HepG2 (cell line): ENCODE data around the gene NEURL4. TPM values are rescaled to one million over a fixed set of nuclear protein-coding genes. Genes with fewer than 3 reads are reported as not detected.
A peak's percentile ranks its signal among the peaks of the same experiment; 100 is the strongest.

Experiments used
- ARNT2 ChIP-seq: sonication (generic); formaldehyde crosslinking; IDR thresholded peaks from 2 replicates; pipeline ENCODE4 v1.8.0; 2022; ENCODE audit warnings: mild to moderate bottlenecking, low read depth, missing genetic modification reagents, moderate library complexity
- ATF2 ChIP-seq: sonication (generic); formaldehyde crosslinking; IDR thresholded peaks from 2 replicates; pipeline ENCODE4 v1.4.0; 2020; ENCODE audit warnings: missing genetic modification reagents
- HDAC1 ChIP-seq: sonication (generic); formaldehyde crosslinking; IDR thresholded peaks from 2 replicates; pipeline ENCODE4 v1.5.1; 2020; ENCODE audit warnings: mild to moderate bottlenecking, missing genetic modification reagents
- HOXA7 ChIP-seq: sonication (generic); formaldehyde crosslinking; IDR thresholded peaks from 2 replicates; pipeline ENCODE4 v1.8.1; 2022; ENCODE audit warnings: mild to moderate bottlenecking, missing genetic modification reagents, moderate library complexity
- MYPOP ChIP-seq: sonication (generic); formaldehyde crosslinking; IDR thresholded peaks from 2 replicates; pipeline ENCODE4 v1.8.1; 2023; ENCODE audit warnings: mild to moderate bottlenecking, moderate library complexity, missing genetic modification reagents
- NCOA5 ChIP-seq: sonication (generic); formaldehyde crosslinking; IDR thresholded peaks from 2 replicates; pipeline ENCODE4 v1.4.0; 2020; ENCODE audit warnings: missing genetic modification reagents
- NFYC ChIP-seq: IDR thresholded peaks from 2 replicates; pipeline ENCODE4 v1.6.1; 2016; ENCODE audit warnings: missing genetic modification reagents, missing compliant biosample characterization
- NR3C1 ChIP-seq: sonication (generic); formaldehyde crosslinking; IDR thresholded peaks from 2 replicates; pipeline ENCODE4 v1.4.0; 2020; ENCODE audit warnings: missing genetic modification reagents
- SIN3A ChIP-seq: IDR thresholded peaks from 2 replicates; pipeline ENCODE4 v1.6.1; 2011; ENCODE audit warnings: low read depth, mild to moderate bottlenecking, control low read depth, low read length, borderline replicate concordance
- ZBED4 ChIP-seq: sonication (generic); formaldehyde crosslinking; IDR thresholded peaks from 2 replicates; pipeline ENCODE4 v1.4.0; 2020; ENCODE audit warnings: missing genetic modification reagents, borderline replicate concordance
- ZNF343 ChIP-seq: sonication (generic); formaldehyde crosslinking; IDR thresholded peaks from 2 replicates; pipeline ENCODE4 v1.4.0; 2020; ENCODE audit warnings: mild to moderate bottlenecking, missing genetic modification reagents
- ZNF446 ChIP-seq: sonication (generic); formaldehyde crosslinking; IDR thresholded peaks from 2 replicates; pipeline ENCODE4 v1.5.0; 2020; ENCODE audit warnings: mild to moderate bottlenecking, missing genetic modification reagents
- ZNF776 ChIP-seq: sonication (generic); formaldehyde crosslinking; IDR thresholded peaks from 2 replicates; pipeline ENCODE4 v1.4.0; 2020; ENCODE audit warnings: mild to moderate bottlenecking, missing genetic modification reagents
- polyA plus RNA-seq, 8 experiments: library from polyadenylated mRNA; depleted of rRNA in 3 of 8; stranded (reverse) in 7 of 8; unstranded in 1 of 8; fragments of >200 nt; fragmentation: Illumina TruSeq in 4 of 8; extraction: Trizol in 4 of 8; gene quantifications; 2 replicates each; pipeline versions ENCODE4 v1.2.1 to v1.2.3, GENCODE V29; 2011 to 2016; ENCODE audit warnings: low read depth in 4 of 8, missing spikeins in 1 of 8, mixed read lengths in 1 of 8; ENCODE audit not compliant: insufficient read depth in 1 of 8
- total RNA-seq, 5 experiments: library from RNA; depleted of rRNA; stranded (reverse); fragments of >200 nt; fragmentation: Illumina TruSeq; extraction: Trizol; gene quantifications; 2 replicates each; pipeline ENCODE4 v1.2.3, GENCODE V29; 2016; ENCODE audit warnings: low read depth in 1 of 5
- TF ChIP-seq, protein P1 (sequence below): sonication (generic); formaldehyde crosslinking; IDR thresholded peaks from 2 replicates; pipeline ENCODE4 v1.4.0; 2020; ENCODE audit warnings: missing genetic modification reagents
- TF ChIP-seq, protein P2 (sequence below): sonication (generic); formaldehyde crosslinking; IDR thresholded peaks from 2 replicates; pipeline ENCODE4 v1.8.1; 2022; ENCODE audit warnings: mild to moderate bottlenecking, missing genetic modification reagents

The NEURL4 gene
- total and polyA plus RNA-seq, 2 of the 13 experiments (the other 11 are each of a cell fraction or from before 2014, with no cell fraction given) = 14.8 to 15.7 TPM

- TF ChIP-seq, protein P1, sequence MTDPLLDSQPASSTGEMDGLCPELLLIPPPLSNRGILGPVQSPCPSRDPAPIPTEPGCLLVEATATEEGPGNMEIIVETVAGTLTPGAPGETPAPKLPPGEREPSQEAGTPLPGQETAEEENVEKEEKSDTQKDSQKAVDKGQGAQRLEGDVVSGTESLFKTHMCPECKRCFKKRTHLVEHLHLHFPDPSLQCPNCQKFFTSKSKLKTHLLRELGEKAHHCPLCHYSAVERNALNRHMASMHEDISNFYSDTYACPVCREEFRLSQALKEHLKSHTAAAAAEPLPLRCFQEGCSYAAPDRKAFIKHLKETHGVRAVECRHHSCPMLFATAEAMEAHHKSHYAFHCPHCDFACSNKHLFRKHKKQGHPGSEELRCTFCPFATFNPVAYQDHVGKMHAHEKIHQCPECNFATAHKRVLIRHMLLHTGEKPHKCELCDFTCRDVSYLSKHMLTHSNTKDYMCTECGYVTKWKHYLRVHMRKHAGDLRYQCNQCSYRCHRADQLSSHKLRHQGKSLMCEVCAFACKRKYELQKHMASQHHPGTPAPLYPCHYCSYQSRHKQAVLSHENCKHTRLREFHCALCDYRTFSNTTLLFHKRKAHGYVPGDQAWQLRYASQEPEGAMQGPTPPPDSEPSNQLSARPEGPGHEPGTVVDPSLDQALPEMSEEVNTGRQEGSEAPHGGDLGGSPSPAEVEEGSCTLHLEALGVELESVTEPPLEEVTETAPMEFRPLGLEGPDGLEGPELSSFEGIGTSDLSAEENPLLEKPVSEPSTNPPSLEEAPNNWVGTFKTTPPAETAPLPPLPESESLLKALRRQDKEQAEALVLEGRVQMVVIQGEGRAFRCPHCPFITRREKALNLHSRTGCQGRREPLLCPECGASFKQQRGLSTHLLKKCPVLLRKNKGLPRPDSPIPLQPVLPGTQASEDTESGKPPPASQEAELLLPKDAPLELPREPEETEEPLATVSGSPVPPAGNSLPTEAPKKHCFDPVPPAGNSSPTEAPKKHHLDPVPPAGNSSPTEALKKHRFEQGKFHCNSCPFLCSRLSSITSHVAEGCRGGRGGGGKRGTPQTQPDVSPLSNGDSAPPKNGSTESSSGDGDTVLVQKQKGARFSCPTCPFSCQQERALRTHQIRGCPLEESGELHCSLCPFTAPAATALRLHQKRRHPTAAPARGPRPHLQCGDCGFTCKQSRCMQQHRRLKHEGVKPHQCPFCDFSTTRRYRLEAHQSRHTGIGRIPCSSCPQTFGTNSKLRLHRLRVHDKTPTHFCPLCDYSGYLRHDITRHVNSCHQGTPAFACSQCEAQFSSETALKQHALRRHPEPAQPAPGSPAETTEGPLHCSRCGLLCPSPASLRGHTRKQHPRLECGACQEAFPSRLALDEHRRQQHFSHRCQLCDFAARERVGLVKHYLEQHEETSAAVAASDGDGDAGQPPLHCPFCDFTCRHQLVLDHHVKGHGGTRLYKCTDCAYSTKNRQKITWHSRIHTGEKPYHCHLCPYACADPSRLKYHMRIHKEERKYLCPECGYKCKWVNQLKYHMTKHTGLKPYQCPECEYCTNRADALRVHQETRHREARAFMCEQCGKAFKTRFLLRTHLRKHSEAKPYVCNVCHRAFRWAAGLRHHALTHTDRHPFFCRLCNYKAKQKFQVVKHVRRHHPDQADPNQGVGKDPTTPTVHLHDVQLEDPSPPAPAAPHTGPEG (CRISPR knock-in tag) = no peak
- TF ChIP-seq NCOA5 (CRISPR knock-in tag) = no peak
- no peak for TF ChIP-seq NR3C1 (CRISPR knock-in tag)
- TF ChIP-seq ATF2 (CRISPR knock-in tag) = no peak
- no peak for TF ChIP-seq SIN3A
- no peak for TF ChIP-seq HOXA7
- no peak for TF ChIP-seq MYPOP (CRISPR knock-in tag)
- TF ChIP-seq HDAC1 = peak; percentile 69
- TF ChIP-seq, protein P2, sequence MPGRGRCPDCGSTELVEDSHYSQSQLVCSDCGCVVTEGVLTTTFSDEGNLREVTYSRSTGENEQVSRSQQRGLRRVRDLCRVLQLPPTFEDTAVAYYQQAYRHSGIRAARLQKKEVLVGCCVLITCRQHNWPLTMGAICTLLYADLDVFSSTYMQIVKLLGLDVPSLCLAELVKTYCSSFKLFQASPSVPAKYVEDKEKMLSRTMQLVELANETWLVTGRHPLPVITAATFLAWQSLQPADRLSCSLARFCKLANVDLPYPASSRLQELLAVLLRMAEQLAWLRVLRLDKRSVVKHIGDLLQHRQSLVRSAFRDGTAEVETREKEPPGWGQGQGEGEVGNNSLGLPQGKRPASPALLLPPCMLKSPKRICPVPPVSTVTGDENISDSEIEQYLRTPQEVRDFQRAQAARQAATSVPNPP = no peak
- no peak for TF ChIP-seq NFYC
- no peak for TF ChIP-seq ZNF446 (CRISPR knock-in tag)
- no peak for TF ChIP-seq ZNF343 (CRISPR knock-in tag)
- TF ChIP-seq ARNT2 = no peak
- TF ChIP-seq ZBED4 (CRISPR knock-in tag) = no peak
- TF ChIP-seq ZNF776 = no peak
Observed at GRCh38 chr17:7281953-7282751, 47.0 kb downstream of the NEURL4 start (continued).
